Panc1 (cell line): ENCODE measurements around the gene ZBTB22. TPM values are rescaled to one million over a fixed set of nuclear protein-coding genes. Genes with fewer than 3 reads are reported as not detected.
"Not testable (repeated sequence)": the region's sequence is repeated elsewhere in the genome, so short reads cannot be mapped to it uniquely, and the experiment has no call there.

ENCODE experiments used
- ATAC-seq: fragments of 200-7000 bp; cut with Tn5 transposase; 2 replicates; pipeline ENCODE4 v1.9.1; 2020; ENCODE audit warnings: mild to moderate bottlenecking, moderate library complexity
- BruUV-seq: library from RNA; stranded (reverse); fragments of 400-500 nt; replicated peaks from 2 replicates; lab custom pipeline; 2021; lab: Mats Ljungman, UMichigan
- CTCF ChIA-PET: fragments of 300-600 bp; sonication (Branson Sonifier 250); formaldehyde crosslinking; loops from one replicate; lab custom pipeline; 2022; ENCODE audit warnings: antibody characterized with exemption; lab: Charles Lee
- POLR2A ChIA-PET: fragments of 300-600 bp; sonication (Branson Sonifier 250); formaldehyde crosslinking; loops from one replicate; lab custom pipeline; 2022; ENCODE audit warnings: antibody characterized with exemption; lab: Charles Lee
- DNase-seq: peaks from one replicate; pipeline ENCODE4 v3.0.0-alpha.2; 2010; ENCODE audit warnings: low read depth, low spot score
- H3K27ac ChIP-seq: 2 replicates; pipeline ENCODE4 v1.5.1; 2011; ENCODE audit warnings: mild to moderate bottlenecking, low read length, inconsistent platforms
- H3K27me3 ChIP-seq: fragments of 200-500 bp; sonication (Bioruptor generic); 2 replicates; pipeline ENCODE4 v1.6.0; 2014; ENCODE audit warnings: low read length, inconsistent platforms; ENCODE audit not compliant: control insufficient read depth, insufficient read depth
- H3K36me3 ChIP-seq: fragments of 200-500 bp; sonication (Bioruptor generic); 2 replicates; pipeline ENCODE4 v1.5.1; 2014; ENCODE audit warnings: inconsistent platforms, mild to moderate bottlenecking, low read length, moderate library complexity; ENCODE audit not compliant: control insufficient read depth, insufficient read depth
- H3K4me1 ChIP-seq: 2 replicates; pipeline ENCODE4 v1.5.1; 2011; ENCODE audit warnings: inconsistent platforms, mild to moderate bottlenecking, low read length, moderate library complexity; ENCODE audit not compliant: control insufficient read depth, insufficient read depth
- H3K4me3 ChIP-seq, 2 experiments: 2 replicates each; pipeline ENCODE4 v1.5.1; 2011 to 2012; ENCODE audit warnings: low read depth in 2 of 2, low read length in 2 of 2, mild to moderate bottlenecking in 2 of 2, inconsistent platforms in 1 of 2, moderate library complexity in 1 of 2
- H3K9me3 ChIP-seq: fragments of 200-500 bp; sonication (Bioruptor generic); 2 replicates; pipeline ENCODE4 v1.5.1; 2014; ENCODE audit warnings: low read depth, mild to moderate bottlenecking, inconsistent platforms, low read length, moderate library complexity; ENCODE audit not compliant: control insufficient read depth, insufficient read depth
- POLR2AphosphoS5 ChIP-seq: IDR thresholded peaks from 2 replicates; pipeline ENCODE4 v1.6.1; 2012; ENCODE audit warnings: mild to moderate bottlenecking, low read depth, low read length, moderate library complexity
- SIN3A ChIP-seq: IDR thresholded peaks from 2 replicates; pipeline ENCODE4 v1.6.1; 2012; ENCODE audit warnings: low read depth, mild to moderate bottlenecking, low read length, moderate library complexity, borderline replicate concordance; ENCODE audit not compliant: insufficient read depth
- TCF7L2 ChIP-seq: IDR thresholded peaks from 2 replicates; pipeline ENCODE4 v1.6.1; 2011; ENCODE audit warnings: mild to moderate bottlenecking, low read depth, low read length, inconsistent platforms
- in situ Hi-C: cut with HindIII; loops from 2 replicates; pipeline ENCODE4 v1.10.0; 2016; ENCODE audit warnings: low sequenced_read_pairs, low pct_unique_long_range_greater_than_20kb
- intact Hi-C: fragments of 100-400 bp; cut with micrococcal nuclease; formaldehyde crosslinking; loops from one replicate; pipeline ENCODE4 v1.10.0; 2022; ENCODE audit not compliant: unreplicated experiment
- total RNA-seq: library from RNA; stranded (reverse); gene quantifications from one replicate; pipeline ENCODE4 v1.2.1, GENCODE V29; 2021; ENCODE audit not compliant: unreplicated experiment
- TF ChIP-seq, protein P1 (sequence below), 2 experiments: IDR thresholded peaks; 2 replicates each; pipeline ENCODE4 v1.6.1; 2011 to 2012; ENCODE audit warnings: low read depth in 2 of 2, control low read depth in 1 of 2, low read length in 1 of 2, mild to moderate bottlenecking in 1 of 2, moderate library complexity in 1 of 2; ENCODE audit not compliant: insufficient read depth in 1 of 2
- TF ChIP-seq, protein P2 (sequence below): fragments of 450-650 bp; IDR thresholded peaks from 2 replicates; pipeline ENCODE4 v1.5.1; 2017; ENCODE audit warnings: mild to moderate bottlenecking

ZBTB22 gene
- total RNA-seq, 1 experiment from 2014 or later: 16.0 TPM

DNA sequence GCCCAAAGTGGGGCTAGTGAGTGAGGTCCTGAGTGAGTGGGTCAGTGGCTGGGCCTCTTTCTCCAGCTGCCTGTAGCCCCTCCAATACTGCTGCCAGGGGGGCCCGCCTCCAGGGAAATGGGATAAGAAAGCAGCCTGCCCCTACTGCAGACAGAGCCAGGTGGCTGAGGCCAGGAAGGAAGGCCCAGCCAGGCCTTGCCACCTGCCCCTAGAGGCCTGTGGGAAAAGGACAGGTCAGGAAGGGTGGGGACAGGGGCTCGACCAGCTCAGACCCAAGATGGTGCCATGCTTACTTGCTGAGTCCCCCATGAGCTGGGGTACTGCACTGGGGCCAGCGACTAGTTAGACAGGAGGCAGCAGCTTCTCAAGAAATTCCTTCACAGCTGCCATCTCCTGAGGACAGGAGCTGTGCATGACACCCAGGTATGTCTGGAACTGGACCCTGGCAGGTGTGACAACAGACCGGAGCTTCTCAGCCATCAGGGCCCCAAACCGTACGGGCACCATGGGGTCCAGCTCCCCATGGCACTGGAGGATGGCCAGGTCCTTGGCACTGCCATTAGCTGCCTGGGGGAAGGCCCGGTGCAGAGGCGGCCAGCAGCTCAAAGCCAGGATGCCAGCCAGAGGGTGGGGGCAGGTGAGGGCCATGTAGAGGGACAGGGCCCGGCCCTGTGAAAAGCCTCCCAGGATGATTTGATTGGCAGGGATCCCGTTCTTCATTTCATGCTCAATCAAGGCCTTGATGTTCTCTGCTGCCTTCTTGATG is 47.8 kb upstream of the ZBTB22 start:
- H3K27ac ChIP-seq, DNase-seq, H3K4me1 ChIP-seq, in situ Hi-C loops, intact Hi-C loops, H3K9me3 ChIP-seq, POLR2A ChIA-PET, H3K4me3 ChIP-seq, H3K36me3 ChIP-seq, H3K27me3 ChIP-seq, BruUV-seq, CTCF ChIA-PET: not testable (repeated sequence)
- ATAC-seq: peak; percentile 69

DNA sequence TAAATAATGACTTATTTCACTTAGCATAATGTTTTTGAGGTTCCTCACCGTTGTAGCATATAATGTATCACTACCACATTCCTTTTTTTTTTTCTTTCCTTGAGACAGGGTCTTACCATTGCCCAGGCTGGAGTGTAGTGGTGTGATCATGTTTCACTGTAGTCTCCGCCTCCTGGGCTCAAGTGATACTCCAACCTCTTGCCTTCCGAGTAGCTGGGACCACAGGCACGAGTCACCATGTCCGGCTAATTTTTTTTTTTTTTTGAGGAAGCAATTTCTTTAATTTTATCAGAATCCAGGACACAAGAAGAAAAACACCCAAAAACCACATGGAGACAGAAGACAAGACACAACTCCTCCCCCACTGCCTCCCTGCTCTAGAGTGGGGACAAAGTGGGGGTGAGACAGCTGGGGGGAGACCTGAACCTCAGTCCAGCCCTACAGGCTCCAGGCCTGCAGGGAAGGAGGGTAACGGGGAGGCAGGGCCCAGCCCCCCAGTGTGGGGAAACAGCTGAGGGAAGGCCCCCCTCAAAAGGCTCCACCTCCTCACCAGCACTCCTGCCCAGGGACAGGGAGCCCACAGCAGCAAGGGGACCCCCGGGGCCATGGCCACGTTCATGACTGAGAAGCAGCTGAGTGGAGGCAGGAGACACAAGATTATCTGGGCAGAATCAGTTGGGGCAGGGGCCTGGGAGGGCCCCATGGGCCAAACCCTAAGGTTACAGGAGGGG is 47.1 kb upstream of the ZBTB22 start:
- intact Hi-C loops, H3K27ac ChIP-seq, H3K9me3 ChIP-seq, H3K27me3 ChIP-seq, H3K4me1 ChIP-seq, BruUV-seq, in situ Hi-C loops, POLR2A ChIA-PET, H3K36me3 ChIP-seq, DNase-seq, H3K4me3 ChIP-seq: not testable (repeated sequence)
- peak; percentile 22; the same call in 1 of the 2 replicates for ATAC-seq
- CTCF ChIA-PET: interaction anchor here (0.7 kb wide), 1 partner anchor 215 kb away, joined by 3 read pairs; no protein-coding TSS in a partner anchor

DNA sequence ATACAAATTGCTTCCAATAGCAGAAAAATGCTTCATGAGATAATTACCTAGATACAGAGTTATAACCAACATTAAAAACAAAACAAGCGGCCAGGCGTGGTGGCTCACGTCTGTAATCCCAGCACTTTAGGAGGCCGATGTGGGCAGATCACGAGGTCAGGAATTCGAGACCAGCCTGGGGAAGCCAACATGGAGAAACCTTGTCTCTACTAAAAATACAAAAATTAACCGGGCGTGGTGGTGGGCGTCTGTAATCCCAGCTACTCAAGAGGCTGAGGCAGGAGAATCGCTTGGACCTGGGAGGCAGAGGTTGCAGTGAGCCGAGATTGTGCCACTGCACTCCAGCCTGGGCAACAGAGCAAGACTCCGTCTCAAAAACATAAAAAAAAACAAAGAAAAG is 45.9 kb upstream of the ZBTB22 start:
- ATAC-seq, BruUV-seq: not testable (repeated sequence)

DNA sequence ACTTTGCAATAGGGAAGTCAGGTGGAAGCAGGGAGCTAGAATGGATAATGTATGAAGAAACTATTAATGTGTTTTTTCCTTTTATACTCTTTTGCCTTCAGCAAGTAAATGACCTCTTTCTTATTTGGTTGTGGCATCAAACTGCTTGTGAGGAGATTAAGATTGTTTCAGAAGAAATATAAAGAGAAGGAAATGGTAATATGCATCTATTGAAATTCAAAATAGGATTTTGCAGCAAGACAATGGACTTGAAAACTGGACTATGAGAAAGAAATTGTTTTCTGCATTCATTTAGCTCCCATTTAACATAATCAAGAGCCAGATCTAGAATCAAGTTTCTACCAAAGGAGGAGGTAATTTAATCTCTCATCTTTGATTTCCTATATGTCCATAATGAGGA is 41.8 kb upstream of the ZBTB22 start:
- Histone ChIP-seq H3K9me3 (no peaks in the 10 kb centered on the region), H3K27me3 (no peaks in the 10 kb centered on the region), H3K27ac (no peak overlapping the region), H3K4me1 (no peaks in the 10 kb centered on the region), H3K4me3 (no peak overlapping the region), H3K36me3 (no peaks in the 10 kb centered on the region)
- no TSS peak for BruUV-seq
- TF ChIP-seq POLR2AphosphoS5: no peak
- TF ChIP-seq, protein P1, sequence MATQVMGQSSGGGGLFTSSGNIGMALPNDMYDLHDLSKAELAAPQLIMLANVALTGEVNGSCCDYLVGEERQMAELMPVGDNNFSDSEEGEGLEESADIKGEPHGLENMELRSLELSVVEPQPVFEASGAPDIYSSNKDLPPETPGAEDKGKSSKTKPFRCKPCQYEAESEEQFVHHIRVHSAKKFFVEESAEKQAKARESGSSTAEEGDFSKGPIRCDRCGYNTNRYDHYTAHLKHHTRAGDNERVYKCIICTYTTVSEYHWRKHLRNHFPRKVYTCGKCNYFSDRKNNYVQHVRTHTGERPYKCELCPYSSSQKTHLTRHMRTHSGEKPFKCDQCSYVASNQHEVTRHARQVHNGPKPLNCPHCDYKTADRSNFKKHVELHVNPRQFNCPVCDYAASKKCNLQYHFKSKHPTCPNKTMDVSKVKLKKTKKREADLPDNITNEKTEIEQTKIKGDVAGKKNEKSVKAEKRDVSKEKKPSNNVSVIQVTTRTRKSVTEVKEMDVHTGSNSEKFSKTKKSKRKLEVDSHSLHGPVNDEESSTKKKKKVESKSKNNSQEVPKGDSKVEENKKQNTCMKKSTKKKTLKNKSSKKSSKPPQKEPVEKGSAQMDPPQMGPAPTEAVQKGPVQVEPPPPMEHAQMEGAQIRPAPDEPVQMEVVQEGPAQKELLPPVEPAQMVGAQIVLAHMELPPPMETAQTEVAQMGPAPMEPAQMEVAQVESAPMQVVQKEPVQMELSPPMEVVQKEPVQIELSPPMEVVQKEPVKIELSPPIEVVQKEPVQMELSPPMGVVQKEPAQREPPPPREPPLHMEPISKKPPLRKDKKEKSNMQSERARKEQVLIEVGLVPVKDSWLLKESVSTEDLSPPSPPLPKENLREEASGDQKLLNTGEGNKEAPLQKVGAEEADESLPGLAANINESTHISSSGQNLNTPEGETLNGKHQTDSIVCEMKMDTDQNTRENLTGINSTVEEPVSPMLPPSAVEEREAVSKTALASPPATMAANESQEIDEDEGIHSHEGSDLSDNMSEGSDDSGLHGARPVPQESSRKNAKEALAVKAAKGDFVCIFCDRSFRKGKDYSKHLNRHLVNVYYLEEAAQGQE (IDR thresholded peaks at IDR 0.05; ENCODE audit: insufficient read depth in 1 of 2, low read depth in 2 of 2, low read length in 1 of 2): no peak
- TF ChIP-seq TCF7L2: no peak
- TF ChIP-seq, protein P2, sequence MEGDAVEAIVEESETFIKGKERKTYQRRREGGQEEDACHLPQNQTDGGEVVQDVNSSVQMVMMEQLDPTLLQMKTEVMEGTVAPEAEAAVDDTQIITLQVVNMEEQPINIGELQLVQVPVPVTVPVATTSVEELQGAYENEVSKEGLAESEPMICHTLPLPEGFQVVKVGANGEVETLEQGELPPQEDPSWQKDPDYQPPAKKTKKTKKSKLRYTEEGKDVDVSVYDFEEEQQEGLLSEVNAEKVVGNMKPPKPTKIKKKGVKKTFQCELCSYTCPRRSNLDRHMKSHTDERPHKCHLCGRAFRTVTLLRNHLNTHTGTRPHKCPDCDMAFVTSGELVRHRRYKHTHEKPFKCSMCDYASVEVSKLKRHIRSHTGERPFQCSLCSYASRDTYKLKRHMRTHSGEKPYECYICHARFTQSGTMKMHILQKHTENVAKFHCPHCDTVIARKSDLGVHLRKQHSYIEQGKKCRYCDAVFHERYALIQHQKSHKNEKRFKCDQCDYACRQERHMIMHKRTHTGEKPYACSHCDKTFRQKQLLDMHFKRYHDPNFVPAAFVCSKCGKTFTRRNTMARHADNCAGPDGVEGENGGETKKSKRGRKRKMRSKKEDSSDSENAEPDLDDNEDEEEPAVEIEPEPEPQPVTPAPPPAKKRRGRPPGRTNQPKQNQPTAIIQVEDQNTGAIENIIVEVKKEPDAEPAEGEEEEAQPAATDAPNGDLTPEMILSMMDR: no peak
- no peak for TF ChIP-seq SIN3A
- in situ Hi-C loops: no loop called here
- ChIA-PET CTCF (no interaction called here), POLR2A (no interaction called here)
- DNase-seq: no peak
- intact Hi-C loops: no loop called here
- no peak for ATAC-seq

More for the DNA sequence above, 45.9 kb upstream of the ZBTB22 start:
- intact Hi-C loops, in situ Hi-C loops, H3K36me3 ChIP-seq, H3K4me3 ChIP-seq, H3K4me1 ChIP-seq, POLR2A ChIA-PET, CTCF ChIA-PET, H3K27ac ChIP-seq, H3K9me3 ChIP-seq, H3K27me3 ChIP-seq, DNase-seq: not testable (repeated sequence)
